HG02642 (cell line): ENCODE results near the gene TAX1BP3.

ENCODE experiments used
- ATAC-seq: cut with Tn5 transposase; IDR thresholded peaks from one replicate; pipeline ENCODE4 v1.9.1; 2021; ENCODE audit warnings: mild to moderate bottlenecking; ENCODE audit not compliant: unreplicated experiment, poor library complexity

The TAX1BP3 gene

GRCh38 chr17:3689262-3690093, 21.1 kb upstream of the TAX1BP3 start:
- ATAC-seq, result no peak

GRCh38 chr17:3688852-3689261, 20.5 kb upstream of the TAX1BP3 start:
- ATAC-seq, result no peak

- ATAC-seq, result no peak
These were observed 19.7 kb upstream of the TAX1BP3 start for GRCh38 chr17:3688027-3688553.

GRCh38 chr17:3685174-3685573, 16.8 kb upstream of the TAX1BP3 start:
- ATAC-seq, result no peak

- peak; percentile 61 for ATAC-seq
These were observed 14.7 kb upstream of the TAX1BP3 start for GRCh38 chr17:3683054-3683511.

- ATAC-seq, result no peak
These were observed 13.7 kb upstream of the TAX1BP3 start for GRCh38 chr17:3682033-3682432.

GRCh38 chr17:3681565-3681964, 13.2 kb upstream of the TAX1BP3 start:
- no peak for ATAC-seq

GRCh38 chr17:3681057-3681456, 12.7 kb upstream of the TAX1BP3 start:
- ATAC-seq, result no peak

- no peak for ATAC-seq
These were observed 11.3 kb upstream of the TAX1BP3 start for GRCh38 chr17:3679531-3680126.

- ATAC-seq, result no peak
These were observed 10.6 kb upstream of the TAX1BP3 start for GRCh38 chr17:3678821-3679530.

- ATAC-seq, result no peak
These were observed 9.9 kb upstream of the TAX1BP3 start for GRCh38 chr17:3678095-3678820.

GRCh38 chr17:3675886-3676285, 7.5 kb upstream of the TAX1BP3 start:
- no peak for ATAC-seq

- no peak for ATAC-seq
These were observed 4.2 kb upstream of the TAX1BP3 start for GRCh38 chr17:3672571-3672970.

GRCh38 chr17:3669548-3669947, 1.2 kb upstream of the TAX1BP3 start:
- ATAC-seq, result no peak

GRCh38 chr17:3669085-3669347, 638 bp upstream of the TAX1BP3 start:
- no peak for ATAC-seq

GRCh38 chr17:3667366-3668278, 756 bp downstream of the TAX1BP3 start:
- ATAC-seq, result peak; percentile 16

- ATAC-seq, result no peak
These were observed 1.9 kb downstream of the TAX1BP3 start for GRCh38 chr17:3666516-3666915.

GRCh38 chr17:3665834-3666233, 2.5 kb downstream of the TAX1BP3 start:
- ATAC-seq, result no peak
